ENCODE data around the gene GATA2. TPM values are rescaled to one million over a fixed set of nuclear protein-coding genes. Genes with fewer than 3 reads are reported as not detected.

GATA2 gene
- total RNA-seq, 1 experiment from 2014 or later: 18.6 TPM

GRCh38 chr3:128503164-128503651 is 10.2 kb upstream of the GATA2 start:
- DNase-seq (ENCODE audit: low read depth, low spot score) (no peak), ATAC-seq (peak; percentile 59; the same call in 1 of the 2 replicates)
- Histone ChIP-seq H3K4me2 (ENCODE audit: low read length) (no peak overlapping the region), H3K4me3 (replicated peaks in 1 of 2; ENCODE audit: low read depth in 1 of 2, low read length in 2 of 2) (no peak overlapping the region), H3K79me2 (ENCODE audit: insufficient read depth, low read length) (no peaks in the 10 kb centered on the region), H3K9me3 (ENCODE audit: control insufficient read depth in 1 of 2, insufficient read depth in 1 of 2, low read depth in 1 of 2, low read length in 2 of 2) (no peaks in the 10 kb centered on the region), H3K9ac (ENCODE audit: low read length) (no peak overlapping the region), H3K36me3 (ENCODE audit: control insufficient read depth in 1 of 2, insufficient read depth in 2 of 2, low read length in 2 of 2) (no peaks in the 10 kb centered on the region), H4K20me1 (ENCODE audit: insufficient read depth) (no peaks in the 10 kb centered on the region), H3K9me2 (ENCODE audit: insufficient read depth) (no peaks in the 10 kb centered on the region), H2AFZ (ENCODE audit: low read depth, low read length, poor library complexity, severe bottlenecking) (no peak overlapping the region), H3K4me1 (ENCODE audit: control insufficient read depth in 1 of 2, insufficient read depth in 2 of 2, low read length in 2 of 2) (peaks cover 0 to 22% of the 10 kb centered on the region in 2 experiments; a peak in 2 of 4 replicates), H3K27me3 (ENCODE audit: insufficient read depth, low read length) (no peaks in the 10 kb centered on the region), H3K27ac (ENCODE audit: low read depth, low read length) (no peak overlapping the region)
- RAD21 ChIA-PET (ENCODE audit: low non-redundant PET in 1 of 2, low total read pairs in 2 of 2, uncharacterized antibody in 2 of 2, unreplicated experiment in 2 of 2): no interaction called here
- intact Hi-C loops (cut with micrococcal nuclease): loop anchor here (2.0 to 5.0 kb wide), 2 partner anchors 76 to 332 kb away; no protein-coding TSS in a partner anchor
- BruUV-seq (replicated peaks): no TSS peak
- TF ChIP-seq SIN3A (IDR thresholded peaks at IDR 0.05; ENCODE audit: low read depth) (no peak), RAD21 (IDR thresholded peaks at IDR 0.05; ENCODE audit: low read depth) (peak; percentile 38), CTCF (IDR thresholded peaks at IDR 0.05 in 2 of 3, conservative IDR thresholded peaks at IDR 0.05 in 1 of 3; ENCODE audit: borderline replicate concordance in 1 of 3, insufficient read depth in 1 of 3, low read depth in 2 of 3, low read length in 2 of 3) (peak; percentile 12 to 44 (median 36); a peak in 4 of 6 replicates)
- CTCF ChIA-PET: interaction anchor here (0.8 to 1.0 kb wide), 2 partner anchors 14 to 82 kb away, joined by 3 read pairs; no protein-coding TSS in a partner anchor
- POLR2A ChIA-PET: no interaction called here

- no peaks in the 10 kb centered on the region for H4K20me1 ChIP-seq (ENCODE audit: insufficient read depth)
- ATAC-seq (no peak), DNase-seq (ENCODE audit: low read depth, low spot score) (no peak)
- H3K4me2 ChIP-seq (ENCODE audit: low read length): no peak overlapping the region
- TF ChIP-seq POLR2AphosphoS5 (IDR thresholded peaks at IDR 0.05; ENCODE audit: low read depth, low read length) (no peak), TCF7L2 (IDR thresholded peaks at IDR 0.05; ENCODE audit: borderline replicate concordance, extremely low read depth, insufficient read depth, insufficient read length) (no peak), YY1 (IDR thresholded peaks at IDR 0.05; ENCODE audit: extremely low read depth, insufficient replicate concordance, low read depth, low read length) (no peak)
- ChIA-PET CTCF (interaction anchor here (0.8 to 1.0 kb wide), 2 partner anchors 14 to 82 kb away, joined by 3 read pairs; no protein-coding TSS in a partner anchor), POLR2A (no interaction called here), RAD21 (ENCODE audit: low non-redundant PET in 1 of 2, low total read pairs in 2 of 2, uncharacterized antibody in 2 of 2, unreplicated experiment in 2 of 2) (no interaction called here)
- no peaks in the 10 kb centered on the region for H3K9me2 ChIP-seq (ENCODE audit: insufficient read depth)
- no peaks in the 10 kb centered on the region for H3K27me3 ChIP-seq (ENCODE audit: insufficient read depth, low read length)
- no peak overlapping the region for H2AFZ ChIP-seq (ENCODE audit: low read depth, low read length, poor library complexity, severe bottlenecking)
- H3K9me3 ChIP-seq (ENCODE audit: control insufficient read depth in 1 of 2, insufficient read depth in 1 of 2, low read depth in 1 of 2, low read length in 2 of 2): no peaks in the 10 kb centered on the region
- BruUV-seq (replicated peaks): TSS peak; percentile 4
- no peak overlapping the region for H3K4me3 ChIP-seq (replicated peaks in 1 of 2; ENCODE audit: low read depth in 1 of 2, low read length in 2 of 2)
- no peak overlapping the region for H3K9ac ChIP-seq (ENCODE audit: low read length)
- intact Hi-C loops (cut with micrococcal nuclease): loop anchor here (2.0 to 5.0 kb wide), 2 partner anchors 75 to 332 kb away; no protein-coding TSS in a partner anchor
- H3K79me2 ChIP-seq (ENCODE audit: insufficient read depth, low read length): no peaks in the 10 kb centered on the region
- H3K27ac ChIP-seq (ENCODE audit: low read depth, low read length): no peak overlapping the region
- no peaks in the 10 kb centered on the region for H3K36me3 ChIP-seq (ENCODE audit: control insufficient read depth in 1 of 2, insufficient read depth in 2 of 2, low read length in 2 of 2)
- peaks cover 0 to 22% of the 10 kb centered on the region in 2 experiments; a peak in 2 of 4 replicates for H3K4me1 ChIP-seq (ENCODE audit: control insufficient read depth in 1 of 2, insufficient read depth in 2 of 2, low read length in 2 of 2)
Measured at GRCh38 chr3:128502712-128503111, 9.7 kb upstream of the GATA2 start.
